Stimulated activated CD8-positive, alpha-beta memory T cell treated with anti-CD3 and anti-CD28 coated beads, Interleukin-7, amount 100 ng/mL, for 24 hours (primary cell): ENCODE data around the gene KRT84.

Experiments used
- DNase-seq: peaks from one replicate; pipeline ENCODE4 v3.0.0-alpha.2; 2020; ENCODE audit warnings: low read depth

Gene KRT84

DNA sequence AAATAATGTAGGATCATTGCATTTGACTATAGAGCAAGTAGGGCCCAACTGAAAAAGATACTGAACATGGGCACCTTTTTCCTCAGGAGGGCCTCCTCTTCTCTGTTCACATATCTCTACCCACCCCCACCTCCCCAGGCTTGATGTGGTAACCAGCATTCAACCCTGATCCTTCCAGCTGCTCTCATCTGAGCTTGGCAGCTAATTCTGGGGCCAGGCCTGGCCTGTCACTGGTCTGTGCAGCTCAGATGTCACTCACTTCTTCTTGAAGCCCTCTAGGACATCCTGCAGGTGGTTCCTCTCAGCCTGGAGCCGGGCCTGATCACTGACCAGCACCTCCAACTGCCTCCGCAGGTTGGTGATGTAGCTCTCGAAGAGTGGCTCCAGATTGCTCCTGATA, 2.1 kb downstream of the KRT84 start:
- DNase-seq, result no peak

DNA sequence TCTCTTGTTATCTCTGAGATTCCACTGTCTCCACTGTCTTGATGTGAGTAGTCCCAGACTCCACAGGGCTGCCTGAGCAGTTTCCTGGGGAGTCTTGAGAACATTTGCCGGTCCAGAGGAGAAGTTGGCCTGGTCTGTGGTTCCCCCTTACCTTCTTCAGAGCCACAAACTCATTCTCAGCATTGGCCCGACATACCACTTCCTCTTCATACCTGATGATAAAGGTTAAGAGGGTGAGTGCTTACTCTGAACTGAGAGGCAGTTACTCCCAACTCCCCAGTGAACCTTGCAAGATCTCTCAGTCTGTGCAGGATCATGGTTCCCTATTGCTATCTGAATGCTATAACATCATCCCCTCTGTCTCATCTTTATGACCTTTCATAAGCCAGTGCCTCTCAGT, 2.6 kb downstream of the KRT84 start:
- DNase-seq, result no peak

DNA sequence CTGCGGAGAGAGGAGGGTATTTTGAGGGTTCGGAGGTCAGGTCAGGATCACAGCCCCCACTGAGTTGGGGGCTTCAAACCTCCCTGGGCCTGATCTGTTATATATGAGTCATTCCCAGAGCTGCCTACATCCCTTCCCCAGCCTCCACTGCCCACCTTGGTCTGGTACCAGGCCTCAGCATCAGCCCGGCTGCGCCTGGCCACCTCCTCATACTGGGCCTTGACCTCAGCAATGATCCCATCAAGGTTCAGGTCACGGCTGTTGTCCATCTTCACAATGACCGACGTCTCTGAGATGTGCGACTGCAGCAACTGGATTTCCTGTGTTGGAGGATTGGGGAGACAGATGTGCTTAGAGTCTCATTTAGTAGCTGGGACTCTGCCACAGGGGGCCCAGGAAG, 4.2 kb downstream of the KRT84 start:
- no peak for DNase-seq

DNA sequence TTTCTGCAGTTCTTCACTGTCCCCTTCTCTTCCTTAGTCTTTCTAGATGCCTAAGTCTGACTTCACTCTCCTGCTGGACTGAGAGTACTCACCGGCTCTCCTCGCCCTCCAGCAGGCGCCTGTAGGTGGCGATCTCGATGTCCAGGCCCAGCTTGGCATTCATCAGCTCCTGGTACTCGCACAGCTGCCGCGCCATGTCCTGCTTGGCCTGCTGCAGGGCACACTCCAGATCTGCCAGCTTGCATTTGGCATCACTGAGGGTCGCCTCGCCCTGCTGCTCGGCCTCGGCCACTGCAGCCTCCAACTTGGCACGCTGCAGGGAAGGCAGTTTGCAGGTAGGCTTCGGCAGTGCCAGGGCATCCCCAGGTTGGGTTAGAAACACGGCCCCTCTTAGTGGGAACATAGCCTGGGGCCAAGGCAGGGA, 5.2 kb downstream of the KRT84 start:
- DNase-seq, result no peak

DNA sequence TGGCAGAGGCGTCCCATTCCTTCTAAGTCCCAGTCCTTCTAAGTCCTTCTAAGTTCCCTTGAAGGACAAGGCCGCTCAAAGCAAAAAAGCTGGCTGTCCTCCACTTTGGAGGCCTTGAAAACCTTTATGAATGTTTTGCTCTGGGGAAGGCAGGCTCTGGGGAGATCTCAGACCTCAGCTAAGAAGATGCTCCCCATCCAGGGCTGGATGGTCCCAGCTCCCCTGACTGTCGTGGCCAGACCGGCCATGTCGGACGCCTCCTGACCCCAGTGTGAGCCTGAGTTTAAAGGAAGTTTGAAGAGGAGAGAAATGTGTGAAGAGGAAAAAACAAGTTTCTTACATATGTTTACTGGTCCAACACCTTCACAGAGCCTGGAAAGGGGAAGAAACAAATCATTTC, 5.9 kb downstream of the KRT84 start:
- DNase-seq, result no peak

DNA sequence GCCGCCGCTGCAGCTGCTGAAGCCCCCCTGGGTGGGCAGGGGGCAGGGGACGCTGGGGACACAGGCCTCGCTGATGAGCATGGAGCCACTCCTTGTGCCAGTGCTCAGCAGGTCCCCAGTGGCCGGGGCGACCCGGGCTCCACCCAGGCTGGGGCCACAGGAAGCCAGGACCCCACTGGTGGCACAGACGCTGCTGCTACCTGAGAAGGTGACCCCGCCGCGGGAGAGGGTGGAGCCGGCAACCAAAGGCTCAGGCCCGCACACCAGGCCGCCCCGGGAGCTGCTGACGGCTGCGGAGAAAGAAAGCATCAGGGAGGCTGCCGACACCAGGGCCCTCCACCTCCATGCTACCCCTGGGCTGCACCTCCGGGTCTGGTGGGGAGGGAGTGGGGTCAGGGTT, 7.4 kb downstream of the KRT84 start:
- DNase-seq, result no peak

GRCh38 chr12:52377266-52377665, 8.2 kb downstream of the KRT84 start:
- no peak for DNase-seq

GRCh38 chr12:52372216-52373154, 13.0 kb downstream of the KRT84 start:
- peak; percentile 16 for DNase-seq

GRCh38 chr12:52371716-52372115, 13.7 kb downstream of the KRT84 start:
- DNase-seq, result no peak

DNA sequence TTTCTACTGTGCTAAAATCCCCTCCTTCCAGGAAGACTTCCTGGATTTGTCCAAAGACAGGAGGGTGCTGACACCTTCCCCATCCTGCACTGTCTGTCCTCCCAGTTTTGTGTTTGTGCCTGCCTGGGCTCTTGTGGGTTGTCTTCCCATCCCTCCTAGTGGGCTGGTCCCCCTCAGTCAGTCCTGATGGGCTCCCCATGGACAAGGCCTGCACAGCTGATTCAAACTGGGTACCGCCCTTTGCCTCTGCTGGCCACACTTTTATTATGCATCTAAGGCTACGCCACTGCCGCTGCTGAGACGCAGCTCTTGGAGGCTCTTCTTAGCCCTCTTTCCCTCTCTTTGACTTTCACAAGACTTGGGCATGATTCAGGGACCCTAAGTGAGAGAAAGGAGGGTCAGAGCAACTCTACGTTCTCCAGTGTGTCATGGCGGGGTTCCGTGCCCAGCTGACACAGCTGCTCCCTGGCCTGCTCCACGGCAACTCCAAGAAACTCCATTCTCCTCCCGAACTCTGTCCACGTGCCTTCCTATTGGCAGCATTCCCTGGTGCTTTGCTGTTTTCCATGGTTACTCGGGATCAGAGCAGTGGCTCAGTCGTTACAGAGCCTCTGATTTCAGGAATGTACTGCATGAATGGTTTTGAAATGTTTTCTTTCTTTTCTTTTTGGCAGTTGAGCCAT, 14.4 kb downstream of the KRT84 start:
- DNase-seq, result no peak

DNA sequence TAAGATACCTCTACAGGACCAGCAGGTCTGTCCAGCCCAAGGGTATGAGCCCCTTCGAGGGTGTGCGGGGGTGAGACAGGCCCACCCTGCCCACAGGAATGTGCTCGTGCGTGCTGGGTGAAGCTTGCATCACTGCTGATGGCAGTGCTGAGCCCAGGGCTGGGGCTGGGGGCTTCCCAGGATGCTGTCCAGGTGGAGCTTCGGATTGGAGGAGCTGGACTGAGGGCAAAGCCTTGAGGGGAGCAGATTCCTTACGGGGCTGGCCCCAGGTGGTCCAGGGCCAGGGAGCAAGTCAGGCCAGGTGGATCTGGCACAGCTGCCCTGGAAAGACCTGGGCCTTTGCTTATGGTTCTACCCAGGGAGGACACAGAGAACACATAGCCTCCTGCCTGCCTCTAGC, 15.6 kb downstream of the KRT84 start:
- DNase-seq, result no peak

DNA sequence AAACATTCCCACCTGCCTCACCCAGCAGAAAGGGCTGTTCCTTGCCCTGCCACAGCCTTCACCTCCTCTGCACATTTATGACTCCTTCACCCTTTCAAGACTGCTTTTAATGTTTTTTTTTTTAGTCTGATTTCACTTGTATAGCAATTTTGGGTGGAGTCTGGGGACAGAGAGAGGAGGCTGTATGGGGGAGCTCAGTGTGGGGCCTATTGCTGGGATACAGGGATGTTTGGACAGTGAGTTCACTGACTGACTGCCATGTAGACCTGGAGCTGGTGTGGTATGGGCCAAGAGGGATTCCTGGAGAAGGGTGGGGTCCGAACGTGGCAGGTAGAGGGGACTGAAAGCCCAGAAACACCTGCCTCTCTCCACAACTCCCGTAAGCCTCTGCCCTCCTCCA, 16.2 kb downstream of the KRT84 start:
- DNase-seq, result no peak

GRCh38 chr12:52368508-52368907, 16.9 kb downstream of the KRT84 start:
- no peak for DNase-seq

- DNase-seq, result no peak
These were observed 17.6 kb downstream of the KRT84 start for GRCh38 chr12:52367876-52368275.

GRCh38 chr12:52366738-52367485, 18.5 kb downstream of the KRT84 start, which contains the start of gene KRT85:
KRT85 (minus strand) TSS chr12:52367481; CDS start chr12:52367405, 76 bp downstream.
- DNase-seq, result no peak

- no peak for DNase-seq
These were observed 20.5 kb downstream of the KRT84 start for GRCh38 chr12:52364901-52365489.

DNA sequence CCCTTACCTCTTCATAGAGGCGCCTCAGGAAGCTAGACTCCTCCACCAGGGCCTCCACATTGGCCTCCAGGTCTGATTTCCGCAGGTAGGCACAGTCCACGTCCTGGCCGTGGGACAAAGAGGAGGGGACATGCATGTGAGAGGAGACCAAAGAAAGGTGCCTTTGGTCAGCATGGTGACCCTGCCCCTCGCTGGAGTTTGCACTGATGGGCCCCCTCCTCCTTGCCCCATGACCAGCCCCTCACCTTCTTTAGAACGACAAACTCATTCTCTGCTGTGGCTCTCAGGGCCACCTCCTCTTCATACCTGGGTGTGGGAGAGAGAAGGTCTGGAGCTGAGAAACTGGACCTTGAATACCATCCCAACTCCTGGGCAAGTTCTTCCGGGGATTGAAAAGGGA, 21.4 kb downstream of the KRT84 start:
- no peak for DNase-seq

DNA sequence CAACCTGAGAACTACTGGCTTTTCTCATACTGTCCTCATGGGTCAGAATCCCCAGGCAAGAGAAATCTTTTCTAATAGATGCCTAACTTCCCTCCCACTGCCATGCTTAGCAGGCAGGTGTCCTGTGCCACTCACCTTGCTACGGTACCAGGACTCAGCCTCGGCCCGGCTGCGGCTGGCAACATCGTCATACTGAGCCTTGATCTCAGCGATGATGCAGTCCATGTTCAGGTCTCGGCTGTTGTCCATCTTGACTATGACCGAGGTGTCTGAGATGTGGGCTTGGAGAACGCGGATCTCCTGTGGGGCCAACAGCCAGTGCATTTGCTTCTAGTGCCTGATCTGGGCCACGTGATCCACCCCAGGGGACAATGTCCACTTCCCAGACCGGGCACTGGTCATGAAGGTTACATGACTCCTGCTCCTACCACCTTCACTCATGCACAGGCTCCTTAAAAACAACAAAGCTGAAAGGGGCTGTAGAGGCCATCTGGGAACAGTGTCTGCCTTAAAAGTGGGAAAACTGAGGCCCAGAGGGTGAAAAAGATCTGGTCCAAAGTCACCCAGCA, 22.3 kb downstream of the KRT84 start:
- no peak for DNase-seq

DNA sequence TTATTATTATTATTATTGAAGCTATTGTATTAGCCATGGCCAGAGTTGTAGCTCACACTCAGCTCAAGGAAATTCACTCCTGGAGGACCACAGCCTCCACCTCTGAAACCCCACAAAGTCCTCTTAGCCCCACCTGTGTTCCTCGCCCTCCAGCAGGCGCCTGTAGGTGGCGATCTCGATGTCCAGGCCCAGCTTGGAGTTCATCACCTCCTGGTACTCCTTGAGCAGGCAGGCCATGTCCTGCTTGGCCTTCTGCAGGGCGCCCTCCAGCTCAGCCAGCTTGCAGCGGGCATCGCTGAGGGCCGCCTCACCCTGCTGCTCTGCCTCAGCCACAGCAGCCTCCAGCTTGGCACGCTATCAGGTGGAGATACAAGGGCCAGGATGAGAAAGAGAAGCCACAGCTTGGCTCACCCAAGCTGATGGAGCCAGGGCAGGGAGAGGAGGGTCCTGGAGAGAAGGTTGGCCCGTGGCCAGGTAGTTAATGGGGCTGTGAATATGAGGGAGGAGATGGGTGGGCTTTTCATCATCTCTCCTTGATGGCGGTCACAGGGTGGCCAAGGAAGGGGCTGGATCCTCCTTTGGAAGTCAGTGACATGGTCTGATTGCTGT, 23.2 kb downstream of the KRT84 start:
- DNase-seq, result no peak

DNA sequence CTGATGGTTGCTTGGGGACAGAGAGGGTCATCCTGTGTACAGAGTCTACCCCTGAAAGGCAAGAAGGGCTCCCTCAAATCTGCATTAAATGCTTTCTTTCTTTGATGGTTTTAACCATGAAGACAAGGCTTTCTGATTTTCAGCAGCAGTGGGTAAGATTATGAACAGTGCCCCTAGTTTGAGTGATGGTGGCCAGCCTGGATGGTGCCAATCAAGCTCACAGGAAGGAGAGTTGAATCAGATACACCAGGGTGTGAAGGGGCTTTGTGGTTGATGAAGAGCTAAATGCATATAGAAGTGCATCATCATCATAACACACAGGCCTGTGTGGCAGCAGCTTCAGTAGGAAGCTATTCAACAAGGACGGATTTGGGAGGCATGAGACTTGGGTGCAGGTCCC, 23.9 kb downstream of the KRT84 start:
- no peak for DNase-seq

GRCh38 chr12:52360663-52361271, 24.7 kb downstream of the KRT84 start:
- no peak for DNase-seq
